Measurements from ENCODE around the gene SERF2.
"Not testable (repeated sequence)": the region's sequence is repeated elsewhere in the genome, so short reads cannot be mapped to it uniquely, and the experiment has no call there.

Gene SERF2

DNA sequence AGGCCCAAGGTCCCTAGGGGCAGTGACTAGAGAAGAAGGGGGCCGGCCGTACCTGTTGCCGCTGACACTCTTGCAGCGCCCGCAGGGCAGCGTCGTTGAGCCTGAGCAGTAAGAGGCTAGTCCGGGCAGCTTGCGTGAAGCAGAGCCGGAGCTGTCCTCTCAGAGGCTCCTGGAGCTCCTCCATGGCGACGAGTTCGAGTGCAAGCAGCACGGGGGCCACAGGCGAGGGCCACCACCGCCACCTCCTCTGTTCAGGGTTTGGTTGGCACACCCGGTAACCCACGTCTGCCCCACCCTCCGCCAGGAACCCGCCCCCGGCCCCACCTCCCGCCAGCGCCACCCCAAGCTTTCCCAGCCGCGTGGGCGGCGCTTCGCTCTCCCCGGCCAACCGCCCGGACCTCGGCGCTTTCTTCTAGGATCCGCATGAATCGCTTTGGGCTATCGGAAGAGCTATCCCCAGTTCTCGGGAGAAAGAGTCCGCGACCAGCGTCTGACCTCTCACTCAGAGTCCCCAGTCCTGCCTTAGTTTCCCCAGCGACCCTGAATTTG, 15.3 kb upstream of the SERF2 start, which contains the start of gene ELL3:
TSS of gene ELL3 (minus strand) at position 249 of the 549 bp plus-strand sequence. CDS start at position 184, 65 bp downstream.
- Mint-ChIP-seq H3K27me3 (no peaks in the 10 kb centered on the region), H3K36me3 (peaks cover 29% of the 10 kb centered on the region), H3K27ac (peak within 1 kb of the TSS; percentile 93), H3K9me3 (no peaks in the 10 kb centered on the region), H3K4me3 (peak within 1 kb of the TSS; percentile 87), H3K4me1 (peaks cover 32% of the 10 kb centered on the region)
- ATAC-seq, result peak; percentile 87

DNA sequence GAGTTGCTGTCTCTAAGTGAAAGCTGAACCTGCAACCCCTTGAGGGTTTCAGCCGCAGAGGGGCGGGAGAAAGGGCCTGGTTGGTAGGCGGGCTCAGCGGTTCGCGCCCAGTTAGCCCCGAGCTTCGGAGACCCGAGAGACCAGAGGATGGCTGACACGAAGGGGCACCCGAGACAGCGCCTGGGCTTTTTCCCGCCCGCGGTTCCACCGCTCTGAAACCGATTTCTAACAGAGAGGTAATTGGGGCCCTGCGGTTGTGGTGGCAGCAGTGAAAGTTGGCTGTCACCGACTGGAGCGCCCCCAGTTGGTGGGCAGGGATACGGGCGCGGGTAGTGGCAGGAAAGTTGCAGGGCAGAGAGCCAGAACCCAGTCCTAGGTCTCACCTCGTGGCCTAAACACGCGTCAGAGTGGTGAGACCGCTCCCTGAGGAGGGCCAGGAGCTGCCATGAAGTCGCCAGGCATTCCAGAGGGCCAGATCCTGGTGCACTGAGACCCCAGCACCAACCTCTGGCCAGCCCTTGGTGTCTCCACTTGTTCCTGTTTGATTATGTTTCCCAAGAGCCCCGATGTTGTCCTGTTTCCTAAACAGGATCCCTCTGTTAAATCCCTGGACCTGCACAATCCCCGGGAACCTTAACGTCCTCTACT, 14.7 kb upstream of the SERF2 start:
- peak; percentile 86 for ATAC-seq

DNA sequence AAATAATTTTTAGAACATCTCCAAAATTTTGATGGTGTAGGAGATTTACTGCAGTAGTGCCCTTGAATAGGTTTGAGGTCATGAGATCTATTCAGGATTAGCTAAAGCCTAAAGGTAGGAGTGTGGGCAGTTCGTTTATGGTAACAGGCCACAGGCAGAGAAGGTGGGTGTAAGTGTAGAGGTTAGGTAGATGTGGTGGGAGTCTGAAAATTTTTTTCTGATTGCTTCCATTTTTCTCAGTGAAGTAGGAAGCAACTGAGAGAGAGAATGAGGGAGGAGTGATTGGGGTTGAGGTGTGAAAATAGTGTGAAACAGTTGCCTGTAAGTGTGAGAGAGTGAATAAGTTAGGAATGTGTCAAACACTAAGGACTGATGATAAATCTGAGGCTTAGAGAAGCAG, 13.1 kb upstream of the SERF2 start:
- Mint-ChIP-seq H3K4me3 (no peak overlapping the region), H3K9me3 (no peaks in the 10 kb centered on the region), H3K4me1 (peaks cover 38% of the 10 kb centered on the region), H3K36me3 (peaks cover 18% of the 10 kb centered on the region), H3K27me3 (peaks cover 11% of the 10 kb centered on the region), H3K27ac (no peak overlapping the region)
- ATAC-seq, result no peak

More for the DNA sequence above, 14.7 kb upstream of the SERF2 start:
- Mint-ChIP-seq H3K4me3 (peak overlapping the region; percentile 87), H3K4me1 (peaks cover 38% of the 10 kb centered on the region), H3K27ac (peak overlapping the region; percentile 93), H3K27me3 (peaks cover under 1% of the 10 kb centered on the region), H3K9me3 (no peaks in the 10 kb centered on the region), H3K36me3 (peaks cover 27% of the 10 kb centered on the region)

GRCh38 chr15:43789409-43789808, 2.7 kb upstream of the SERF2 start:
- peaks cover 44% of the 10 kb centered on the region for H3K4me1 Mint-ChIP-seq
- H3K36me3 Mint-ChIP-seq, result peaks cover 20% of the 10 kb centered on the region
- H3K27me3 Mint-ChIP-seq, result peaks cover 11% of the 10 kb centered on the region
- peak overlapping the region; percentile 37 for H3K4me3 Mint-ChIP-seq
- peak; percentile 44 for ATAC-seq
- H3K27ac Mint-ChIP-seq, result peak overlapping the region; percentile 84
- no peaks in the 10 kb centered on the region for H3K9me3 Mint-ChIP-seq

DNA sequence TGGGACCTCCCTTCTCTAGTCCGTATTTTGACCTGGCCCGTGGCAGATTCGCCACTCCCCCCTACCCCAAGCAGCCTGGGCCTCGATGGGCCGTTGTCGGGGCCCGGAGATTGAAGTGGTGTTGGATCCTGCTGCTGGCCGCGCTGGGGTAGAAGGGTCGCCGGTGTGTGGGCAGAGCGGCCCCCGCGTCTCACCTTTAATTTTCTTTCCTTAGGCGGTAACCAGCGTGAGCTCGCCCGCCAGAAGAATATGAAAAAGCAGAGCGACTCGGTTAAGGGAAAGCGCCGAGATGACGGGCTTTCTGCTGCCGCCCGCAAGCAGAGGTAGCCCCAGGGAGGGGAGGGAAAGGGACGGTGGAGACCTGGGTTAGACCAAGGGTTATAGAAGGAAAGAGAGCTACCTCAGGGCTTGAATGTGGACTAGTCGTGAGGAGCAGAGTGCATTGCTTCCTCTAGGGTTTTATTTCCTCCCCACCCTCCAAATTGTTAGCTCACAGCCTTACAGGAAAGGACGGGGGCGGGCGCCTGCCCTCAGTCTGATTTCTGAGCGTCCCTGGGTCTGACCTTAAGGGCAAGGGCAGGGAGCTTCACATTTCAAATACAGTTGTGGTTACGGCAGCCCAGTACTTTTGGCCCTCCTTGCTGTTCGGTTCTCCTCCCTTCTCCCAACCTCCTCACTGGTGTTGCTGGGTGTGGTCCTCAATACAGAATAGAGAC, 799 bp downstream of the SERF2 start:
- Mint-ChIP-seq H3K4me3 (peak overlapping the region; percentile 97), H3K36me3 (peaks cover 49% of the 10 kb centered on the region), H3K4me1 (peaks cover 64% of the 10 kb centered on the region), H3K9me3 (no peaks in the 10 kb centered on the region), H3K27ac (peak overlapping the region; percentile 99), H3K27me3 (no peaks in the 10 kb centered on the region)
- no peak for ATAC-seq

DNA sequence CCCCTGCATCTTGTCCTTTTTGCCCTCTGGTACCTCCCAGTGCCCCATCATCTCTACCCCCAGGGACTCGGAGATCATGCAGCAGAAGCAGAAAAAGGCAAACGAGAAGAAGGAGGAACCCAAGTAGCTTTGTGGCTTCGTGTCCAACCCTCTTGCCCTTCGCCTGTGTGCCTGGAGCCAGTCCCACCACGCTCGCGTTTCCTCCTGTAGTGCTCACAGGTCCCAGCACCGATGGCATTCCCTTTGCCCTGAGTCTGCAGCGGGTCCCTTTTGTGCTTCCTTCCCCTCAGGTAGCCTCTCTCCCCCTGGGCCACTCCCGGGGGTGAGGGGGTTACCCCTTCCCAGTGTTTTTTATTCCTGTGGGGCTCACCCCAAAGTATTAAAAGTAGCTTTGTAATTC, 1.5 kb downstream of the SERF2 start:
- Mint-ChIP-seq H3K4me1 (peaks cover 67% of the 10 kb centered on the region), H3K27me3 (no peaks in the 10 kb centered on the region), H3K36me3 (peaks cover 55% of the 10 kb centered on the region), H3K27ac (peak overlapping the region; percentile 99), H3K4me3 (peak overlapping the region; percentile 97), H3K9me3 (no peaks in the 10 kb centered on the region)
- ATAC-seq, result no peak

GRCh38 chr15:43794269-43795037, 2.3 kb downstream of the SERF2 start:
- Mint-ChIP-seq H3K4me1 (peaks cover 67% of the 10 kb centered on the region), H3K36me3 (peaks cover 62% of the 10 kb centered on the region), H3K27ac (peak overlapping the region; percentile 99), H3K27me3 (no peaks in the 10 kb centered on the region), H3K9me3 (no peaks in the 10 kb centered on the region), H3K4me3 (peak overlapping the region; percentile 59)
- no peak for ATAC-seq

DNA sequence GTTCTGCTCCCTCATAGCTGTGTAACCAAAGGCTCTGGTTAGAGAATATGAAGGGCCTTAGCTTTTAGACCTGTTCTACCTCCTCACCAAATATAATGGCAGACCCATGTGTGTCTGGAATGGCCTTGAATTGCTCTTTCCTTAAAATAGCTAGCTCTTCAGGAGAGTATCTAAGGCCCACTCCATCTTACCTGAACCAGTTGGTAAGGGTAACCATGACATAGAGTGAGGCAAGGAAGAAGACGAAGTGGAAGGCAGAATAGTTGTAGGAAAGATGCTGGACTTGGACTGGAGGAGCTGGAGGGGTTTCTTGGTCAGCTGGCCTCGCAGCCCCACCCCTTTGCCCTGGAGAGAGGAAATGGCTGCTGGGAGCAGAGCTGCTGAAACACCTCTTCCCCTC, 3.1 kb downstream of the SERF2 start:
- Mint-ChIP-seq H3K27me3 (no peaks in the 10 kb centered on the region), H3K9me3 (no peaks in the 10 kb centered on the region), H3K4me3 (no peak overlapping the region), H3K36me3 (peaks cover 69% of the 10 kb centered on the region), H3K4me1 (peaks cover 68% of the 10 kb centered on the region), H3K27ac (no peak overlapping the region)
- no peak for ATAC-seq

DNA sequence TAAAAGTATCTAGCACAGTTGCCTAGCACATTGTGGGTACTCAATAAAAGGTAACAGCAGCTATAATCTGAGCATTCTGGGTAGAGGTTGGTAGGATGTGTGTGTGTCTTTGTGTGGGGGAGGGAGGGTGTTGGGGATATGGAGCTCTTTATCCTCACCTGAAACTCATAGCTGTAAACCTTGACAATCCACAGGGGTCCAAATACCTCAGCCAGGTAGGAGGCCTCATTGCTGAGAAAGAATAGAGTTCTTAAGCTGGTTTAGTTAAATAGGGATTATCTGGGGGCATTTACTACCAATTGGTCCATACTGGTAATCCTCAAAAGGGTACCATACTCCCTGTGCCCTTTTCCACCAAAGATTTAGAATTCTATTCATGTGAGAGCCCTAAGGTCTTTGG, 3.9 kb downstream of the SERF2 start:
- Mint-ChIP-seq H3K27me3 (no peaks in the 10 kb centered on the region), H3K4me3 (no peak overlapping the region), H3K36me3 (peaks cover 75% of the 10 kb centered on the region), H3K27ac (no peak overlapping the region), H3K4me1 (peaks cover 71% of the 10 kb centered on the region), H3K9me3 (no peaks in the 10 kb centered on the region)
- no peak for ATAC-seq

DNA sequence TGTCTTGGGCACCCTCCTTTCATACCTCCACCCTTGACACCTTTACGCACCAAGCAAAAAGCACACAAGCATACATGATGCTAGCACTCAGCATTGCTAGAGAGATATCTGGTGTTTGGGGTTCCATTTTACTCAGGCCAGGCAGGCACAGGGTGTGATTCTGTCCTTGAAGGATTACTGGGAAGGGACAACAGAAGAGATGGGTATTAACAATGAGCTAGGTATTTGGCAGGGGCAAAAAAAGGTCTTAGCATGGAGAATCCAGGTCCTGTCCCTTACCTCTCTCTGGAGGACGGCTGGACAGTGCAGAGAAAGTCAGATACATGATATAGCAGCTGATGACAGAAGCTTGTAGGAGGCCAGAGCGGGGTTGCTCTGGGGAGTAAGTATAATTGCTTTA, 4.4 kb downstream of the SERF2 start:
- H3K27ac Mint-ChIP-seq, result no peak overlapping the region
- H3K4me1 Mint-ChIP-seq, result peaks cover 71% of the 10 kb centered on the region
- ATAC-seq, result no peak
- H3K9me3 Mint-ChIP-seq, result no peaks in the 10 kb centered on the region
- H3K4me3 Mint-ChIP-seq, result no peak overlapping the region
- no peaks in the 10 kb centered on the region for H3K27me3 Mint-ChIP-seq
- peaks cover 81% of the 10 kb centered on the region for H3K36me3 Mint-ChIP-seq

- H3K4me3 Mint-ChIP-seq, result no peak overlapping the region
- peak overlapping the region; percentile 90 for H3K27ac Mint-ChIP-seq
- no peak for ATAC-seq
- H3K27me3 Mint-ChIP-seq, result no peaks in the 10 kb centered on the region
- H3K9me3 Mint-ChIP-seq, result no peaks in the 10 kb centered on the region
- peaks cover 64% of the 10 kb centered on the region for H3K36me3 Mint-ChIP-seq
- H3K4me1 Mint-ChIP-seq, result peaks cover 58% of the 10 kb centered on the region
Measured at GRCh38 chr15:43799209-43799944, 7.3 kb downstream of the SERF2 start.

DNA sequence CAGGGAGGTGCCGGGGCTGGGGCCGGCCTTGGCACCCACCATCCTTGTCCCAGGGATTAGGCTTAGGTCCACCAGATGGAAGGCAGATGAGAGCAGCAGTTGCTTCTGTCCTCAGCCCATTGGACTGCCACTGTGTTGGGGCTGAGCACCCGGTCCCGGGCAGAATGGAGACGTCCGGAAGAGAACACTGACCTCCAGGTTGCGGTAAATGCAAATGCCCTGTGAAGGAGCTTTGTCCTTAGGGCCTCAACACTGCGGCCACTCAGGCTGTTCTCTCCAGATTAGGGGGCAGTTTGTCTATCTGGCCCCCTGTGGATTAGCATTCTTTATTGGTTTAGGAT, 7.8 kb downstream of the SERF2 start, which contains the start of gene SERINC4:
TSS of gene SERINC4 (minus strand) at position 276 of the 341 bp plus-strand sequence. CDS start at position 42, 234 bp downstream.
- Mint-ChIP-seq H3K27me3 (no peaks in the 10 kb centered on the region), H3K27ac (peak within 1 kb of the TSS; percentile 90), H3K9me3 (no peaks in the 10 kb centered on the region), H3K36me3 (peaks cover 61% of the 10 kb centered on the region), H3K4me3 (peak within 1 kb of the TSS; percentile 99), H3K4me1 (peaks cover 53% of the 10 kb centered on the region)
- ATAC-seq, result no peak

DNA sequence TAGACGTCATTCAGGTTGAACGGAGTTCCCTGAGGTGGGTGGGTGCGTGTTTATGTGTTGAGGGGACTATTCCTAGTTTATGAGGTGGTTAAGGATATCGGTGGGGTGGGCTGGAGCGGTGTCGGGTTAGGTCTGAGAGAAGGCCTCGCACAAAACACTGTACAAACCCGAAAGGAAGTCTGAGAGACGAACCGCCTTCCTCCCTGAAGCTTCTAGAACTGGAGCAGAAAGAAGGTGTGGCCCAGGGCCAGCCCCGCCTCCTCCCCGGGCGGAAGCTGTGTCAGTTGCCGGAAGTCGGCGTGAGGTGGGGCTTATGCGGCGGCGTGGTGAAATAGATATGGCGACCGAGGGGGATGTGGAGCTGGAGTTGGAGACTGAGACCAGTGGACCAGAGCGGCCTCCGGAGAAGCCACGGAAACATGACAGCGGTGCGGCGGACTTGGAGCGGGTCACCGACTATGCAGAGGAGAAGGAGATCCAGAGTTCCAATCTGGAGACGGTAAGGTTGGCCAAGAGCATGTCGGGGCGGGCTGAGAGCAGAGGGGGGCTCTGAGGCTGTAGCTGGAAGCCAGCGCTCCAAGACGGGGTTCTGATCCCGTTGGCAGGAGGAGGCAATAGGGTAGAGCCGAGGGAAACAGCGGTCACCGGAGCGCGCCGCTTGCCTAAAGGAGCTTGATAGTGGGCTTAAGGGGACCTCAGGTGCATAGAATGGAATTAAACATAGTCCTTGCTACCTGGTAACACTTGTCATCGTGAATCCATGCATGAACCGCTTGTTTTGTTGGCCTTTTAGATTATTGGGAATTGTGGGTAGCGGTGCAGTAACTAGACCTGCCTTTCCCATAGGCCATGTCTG, 8.4 kb downstream of the SERF2 start, which contains the start of gene HYPK:
TSS of gene HYPK (plus strand) at position 314 of the 856 bp plus-strand sequence. CDS start at position 338, 24 bp downstream.
- ATAC-seq, result peak; percentile 99
- Mint-ChIP-seq H3K4me1 (peaks cover 47% of the 10 kb centered on the region), H3K9me3 (no peaks in the 10 kb centered on the region), H3K27ac (peak within 1 kb of the TSS; percentile 90), H3K4me3 (peak within 1 kb of the TSS; percentile 99), H3K27me3 (no peaks in the 10 kb centered on the region), H3K36me3 (peaks cover 61% of the 10 kb centered on the region)

- H3K27ac Mint-ChIP-seq, H3K27me3 Mint-ChIP-seq, ATAC-seq, H3K9me3 Mint-ChIP-seq, H3K4me3 Mint-ChIP-seq: not testable (repeated sequence)
- Mint-ChIP-seq H3K36me3 (peaks cover 63% of the 10 kb centered on the region), H3K4me1 (peaks cover 37% of the 10 kb centered on the region)
Measured at GRCh38 chr15:43802676-43803075, 10.6 kb downstream of the SERF2 start.

Data from stimulated activated memory B cell treated with anti-CD40 and anti-IgM and Interleukin-4, amounts not matched to agents 10 μg/mL and 1 μg/mL and 100 μg/mL, for 72 hours (primary cell).